WTC11 (cell line): Measurements from ENCODE around the gene SLC38A8. TPM values are rescaled to one million over a fixed set of nuclear protein-coding genes. Genes with fewer than 3 reads are reported as not detected.

ENCODE experiments used
- ESRRA ChIP-seq: sonication (generic); formaldehyde crosslinking; IDR thresholded peaks from 2 replicates; pipeline ENCODE4 v1.8.1; 2022; ENCODE audit warnings: mild to moderate bottlenecking, missing genetic modification reagents, borderline replicate concordance
- FOXP4 ChIP-seq: sonication (generic); formaldehyde crosslinking; IDR thresholded peaks from 2 replicates; pipeline ENCODE4 v1.8.0; 2022; ENCODE audit warnings: mild to moderate bottlenecking, missing genetic modification reagents
- HMGXB4 ChIP-seq: sonication (generic); formaldehyde crosslinking; IDR thresholded peaks from 2 replicates; pipeline ENCODE4 v1.8.1; 2023; ENCODE audit warnings: mild to moderate bottlenecking, moderate library complexity, missing genetic modification reagents
- NR1H2 ChIP-seq: sonication (generic); formaldehyde crosslinking; IDR thresholded peaks from 2 replicates; pipeline ENCODE4 v1.9.0; 2021; ENCODE audit warnings: mild to moderate bottlenecking, moderate library complexity, missing genetic modification reagents
- total RNA-seq: library from RNA; stranded (reverse); gene quantifications from 3 replicates; pipeline ENCODE4 v1.2.3, GENCODE V29; 2021

SLC38A8 gene
- total RNA-seq, 1 experiment from 2014 or later = not detected

GRCh38 chr16:83960521-83961249 is 81.9 kb downstream of the SLC38A8 start (continued):
- no peak for TF ChIP-seq HMGXB4
- TF ChIP-seq FOXP4 (CRISPR knock-in tag) = no peak
- TF ChIP-seq NR1H2 (CRISPR knock-in tag) = no peak
- no peak for TF ChIP-seq ESRRA (CRISPR knock-in tag)

Other genes with a start within 250 kb of the SLC38A8 start
- gene HSBP1, start 234.8 kb downstream of the SLC38A8 start, total RNA-seq = 197 to 237 TPM (median 229 TPM) in 3 replicates
- gene MLYCD, start 143.7 kb downstream of the SLC38A8 start, total RNA-seq = 5.9 to 6.3 TPM (median 6.1 TPM) in 3 replicates
- gene OSGIN1, start 89.6 kb downstream of the SLC38A8 start, total RNA-seq = 0.73 to 1.7 TPM (median 1.1 TPM) in 3 replicates
- gene NECAB2, start 74.6 kb downstream of the SLC38A8 start, total RNA-seq = 2.9 to 4.9 TPM (median 4.4 TPM) in 3 replicates
- 45.1 to 47.4 TPM (median 46.9 TPM) in 3 replicates for gene MBTPS1, start 74.1 kb upstream of the SLC38A8 start, total RNA-seq
- gene HSDL1, start 102.4 kb upstream of the SLC38A8 start, total RNA-seq = 48.6 to 58.1 TPM (median 53.4 TPM) in 3 replicates
- 0.09 to 0.62 TPM (median 0.20 TPM) in 3 replicates for gene DNAAF1, start 102.5 kb upstream of the SLC38A8 start, total RNA-seq
- 71.2 to 89.7 TPM (median 74.7 TPM) in 3 replicates for gene TAF1C, start 144.3 kb upstream of the SLC38A8 start, total RNA-seq
- 0.71 to 1.6 TPM (median 1.4 TPM) in 3 replicates for gene ADAD2, start 148.4 kb upstream of the SLC38A8 start, total RNA-seq
- gene KCNG4, start 197.2 kb upstream of the SLC38A8 start, total RNA-seq = not detected in 3 replicates